Bronchial epithelial cell (primary cell): Measurements from ENCODE around the gene FAHD1. TPM values are rescaled to one million over a fixed set of nuclear protein-coding genes. Genes with fewer than 3 reads are reported as not detected.

Source experiments
- DNase-seq: peaks from one replicate; pipeline ENCODE4 v3.0.0-alpha.2; 2010; ENCODE audit warnings: low read depth
- FAIRE-seq: peaks from 2 replicates; lab custom pipeline; 2011; peaks lifted over from hg19 to GRCh38; lab: Jason Lieb, UNC
- H3K27me3 ChIP-seq: 2 replicates; pipeline ENCODE4 v1.5.1; 2011; ENCODE audit warnings: low read length; ENCODE audit not compliant: control insufficient read depth, insufficient read depth
- H3K36me3 ChIP-seq: 2 replicates; pipeline ENCODE4 v1.5.1; 2011; ENCODE audit warnings: low read length; ENCODE audit not compliant: control insufficient read depth, insufficient read depth
- H3K4me3 ChIP-seq: 2 replicates; pipeline ENCODE4 v1.5.1; 2011; ENCODE audit warnings: mild to moderate bottlenecking, low read depth, low read length, control low read depth
- total RNA-seq: library from RNA; depleted of rRNA; stranded (reverse); fragments of >200 nt; gene quantifications from 2 replicates; pipeline ENCODE4 v1.2.1, GENCODE V29; 2014
- TF ChIP-seq, protein P1 (sequence below): IDR thresholded peaks from 2 replicates; pipeline ENCODE4 v1.5.1; 2011; ENCODE audit warnings: mild to moderate bottlenecking, moderate library complexity, low read length, control low read depth, inconsistent platforms; ENCODE audit not compliant: insufficient read depth, severe bottlenecking

The FAHD1 gene
- total RNA-seq, 1 donor from 2014 or later = 61.9 TPM

DNA sequence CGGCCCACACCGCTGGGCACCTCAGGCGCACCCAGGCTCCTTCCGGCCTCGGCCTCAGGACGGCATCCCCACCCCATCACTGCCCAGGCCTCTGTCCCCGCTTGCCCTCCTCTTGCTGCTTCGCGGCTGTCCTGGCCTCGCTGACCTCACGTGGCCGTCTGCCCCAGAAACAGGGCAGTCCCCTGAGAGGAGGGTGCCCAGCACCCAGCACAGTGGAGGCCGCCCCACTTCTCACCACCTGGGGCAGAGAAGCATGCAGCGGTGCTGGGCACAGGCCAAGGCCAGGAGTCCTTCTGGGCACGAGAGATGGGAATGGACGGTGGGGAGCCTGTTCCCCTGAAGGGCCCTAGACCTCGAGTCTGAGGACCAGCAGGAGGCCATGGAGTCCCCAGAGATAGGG, 9.3 kb upstream of the FAHD1 start:
- DNase-seq (no peak), FAIRE-seq (no peak)
- Histone ChIP-seq H3K27me3 (no peaks in the 10 kb centered on the region), H3K36me3 (peaks cover 16% of the 10 kb centered on the region), H3K4me3 (no peak overlapping the region)
- TF ChIP-seq, protein P1, sequence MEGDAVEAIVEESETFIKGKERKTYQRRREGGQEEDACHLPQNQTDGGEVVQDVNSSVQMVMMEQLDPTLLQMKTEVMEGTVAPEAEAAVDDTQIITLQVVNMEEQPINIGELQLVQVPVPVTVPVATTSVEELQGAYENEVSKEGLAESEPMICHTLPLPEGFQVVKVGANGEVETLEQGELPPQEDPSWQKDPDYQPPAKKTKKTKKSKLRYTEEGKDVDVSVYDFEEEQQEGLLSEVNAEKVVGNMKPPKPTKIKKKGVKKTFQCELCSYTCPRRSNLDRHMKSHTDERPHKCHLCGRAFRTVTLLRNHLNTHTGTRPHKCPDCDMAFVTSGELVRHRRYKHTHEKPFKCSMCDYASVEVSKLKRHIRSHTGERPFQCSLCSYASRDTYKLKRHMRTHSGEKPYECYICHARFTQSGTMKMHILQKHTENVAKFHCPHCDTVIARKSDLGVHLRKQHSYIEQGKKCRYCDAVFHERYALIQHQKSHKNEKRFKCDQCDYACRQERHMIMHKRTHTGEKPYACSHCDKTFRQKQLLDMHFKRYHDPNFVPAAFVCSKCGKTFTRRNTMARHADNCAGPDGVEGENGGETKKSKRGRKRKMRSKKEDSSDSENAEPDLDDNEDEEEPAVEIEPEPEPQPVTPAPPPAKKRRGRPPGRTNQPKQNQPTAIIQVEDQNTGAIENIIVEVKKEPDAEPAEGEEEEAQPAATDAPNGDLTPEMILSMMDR = no peak

DNA sequence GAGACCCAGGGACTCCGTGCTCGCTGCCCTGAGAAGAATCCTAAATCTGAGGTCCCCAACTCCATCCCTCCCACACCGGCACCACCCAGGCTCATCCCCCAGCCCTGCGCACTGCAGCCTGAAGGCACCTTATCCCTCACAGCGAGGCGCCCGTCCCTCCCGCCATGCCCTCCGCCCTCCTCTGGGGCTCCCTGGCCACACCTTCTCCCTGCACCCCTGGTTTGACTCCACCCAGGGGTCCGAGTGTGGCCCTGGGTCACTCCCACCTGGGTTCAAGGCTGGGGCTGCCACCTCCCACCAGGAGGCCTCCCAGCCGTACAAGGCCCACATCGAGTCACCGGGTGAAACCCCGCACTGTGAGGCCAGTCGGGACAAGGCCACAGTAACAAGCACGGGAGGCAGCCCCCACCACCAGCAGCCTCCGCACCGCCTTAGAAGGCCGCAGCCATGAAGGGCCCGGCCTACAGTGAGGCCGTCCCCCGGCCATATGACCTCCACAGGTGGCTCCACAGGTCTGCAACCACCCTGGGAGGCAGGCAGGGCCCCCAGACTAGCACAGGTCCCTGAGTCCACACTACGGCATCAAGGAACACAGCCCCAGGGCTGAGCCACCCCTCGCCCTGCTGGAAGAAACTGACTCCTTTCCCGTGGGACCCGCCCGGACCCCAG, 8.7 kb upstream of the FAHD1 start:
- Histone ChIP-seq H3K27me3 (no peaks in the 10 kb centered on the region), H3K36me3 (peaks cover 16% of the 10 kb centered on the region), H3K4me3 (no peak overlapping the region)
- DNase-seq (no peak), FAIRE-seq (no peak)
- TF ChIP-seq, protein P1 = no peak

DNA sequence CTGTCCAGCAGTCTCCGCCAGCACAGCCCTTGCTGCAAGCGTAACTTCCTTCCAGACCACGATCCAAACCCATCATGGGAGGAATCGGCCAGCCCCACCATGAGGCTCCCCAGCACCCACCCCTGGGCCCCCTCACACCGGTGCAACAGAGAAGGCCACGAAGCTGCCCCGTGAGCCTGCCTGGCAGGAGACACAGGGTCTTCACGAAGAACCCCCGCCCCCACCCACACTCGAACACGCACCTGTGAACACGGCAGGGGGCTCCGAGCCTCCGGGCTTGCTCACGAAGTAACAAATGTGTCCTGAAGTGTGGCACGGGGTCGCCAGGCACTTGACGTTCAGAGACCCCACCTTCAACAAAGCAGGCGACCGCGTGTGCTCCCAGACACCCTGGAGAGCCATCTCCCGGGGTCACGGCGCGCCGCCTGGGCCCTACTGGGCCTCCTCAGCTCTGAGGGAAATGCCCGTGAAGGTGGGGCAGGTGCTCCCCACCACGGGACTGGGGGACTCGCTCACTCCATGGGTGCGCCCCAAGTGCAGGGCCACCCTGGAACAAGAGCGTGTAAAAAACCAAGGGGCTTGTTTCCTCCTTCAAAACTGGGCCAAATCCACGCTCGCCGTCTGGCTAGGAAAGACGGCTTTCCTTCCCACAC, 8.0 kb upstream of the FAHD1 start:
- H3K27me3 ChIP-seq = no peaks in the 10 kb centered on the region
- no peak for DNase-seq
- H3K4me3 ChIP-seq = no peak overlapping the region
- FAIRE-seq = no peak
- TF ChIP-seq, protein P1 = no peak
- H3K36me3 ChIP-seq = peaks cover 16% of the 10 kb centered on the region

DNA sequence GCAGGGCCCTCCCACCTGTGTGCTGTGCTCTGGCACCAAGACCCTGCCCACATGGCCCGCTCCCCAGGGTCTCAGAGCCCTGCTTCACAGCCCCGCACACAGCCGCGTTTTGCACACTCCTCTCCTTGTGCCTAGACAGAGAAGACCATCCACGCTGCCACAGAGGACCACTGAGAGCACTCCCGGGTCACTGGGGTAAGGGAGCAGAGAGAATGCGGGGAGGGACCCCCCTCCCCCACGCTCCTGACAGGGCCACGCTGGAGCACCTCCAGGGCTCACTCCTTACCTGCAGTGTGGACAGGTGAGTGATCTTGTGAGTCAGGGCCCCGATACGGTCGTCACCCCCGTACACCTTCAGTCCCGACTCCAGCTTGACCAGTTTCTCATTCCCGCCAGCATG, 7.4 kb upstream of the FAHD1 start:
- TF ChIP-seq, protein P1 = no peak
- no peak for DNase-seq
- H3K36me3 ChIP-seq = peaks cover 17% of the 10 kb centered on the region
- H3K4me3 ChIP-seq = no peak overlapping the region
- FAIRE-seq = no peak
- no peaks in the 10 kb centered on the region for H3K27me3 ChIP-seq

DNA sequence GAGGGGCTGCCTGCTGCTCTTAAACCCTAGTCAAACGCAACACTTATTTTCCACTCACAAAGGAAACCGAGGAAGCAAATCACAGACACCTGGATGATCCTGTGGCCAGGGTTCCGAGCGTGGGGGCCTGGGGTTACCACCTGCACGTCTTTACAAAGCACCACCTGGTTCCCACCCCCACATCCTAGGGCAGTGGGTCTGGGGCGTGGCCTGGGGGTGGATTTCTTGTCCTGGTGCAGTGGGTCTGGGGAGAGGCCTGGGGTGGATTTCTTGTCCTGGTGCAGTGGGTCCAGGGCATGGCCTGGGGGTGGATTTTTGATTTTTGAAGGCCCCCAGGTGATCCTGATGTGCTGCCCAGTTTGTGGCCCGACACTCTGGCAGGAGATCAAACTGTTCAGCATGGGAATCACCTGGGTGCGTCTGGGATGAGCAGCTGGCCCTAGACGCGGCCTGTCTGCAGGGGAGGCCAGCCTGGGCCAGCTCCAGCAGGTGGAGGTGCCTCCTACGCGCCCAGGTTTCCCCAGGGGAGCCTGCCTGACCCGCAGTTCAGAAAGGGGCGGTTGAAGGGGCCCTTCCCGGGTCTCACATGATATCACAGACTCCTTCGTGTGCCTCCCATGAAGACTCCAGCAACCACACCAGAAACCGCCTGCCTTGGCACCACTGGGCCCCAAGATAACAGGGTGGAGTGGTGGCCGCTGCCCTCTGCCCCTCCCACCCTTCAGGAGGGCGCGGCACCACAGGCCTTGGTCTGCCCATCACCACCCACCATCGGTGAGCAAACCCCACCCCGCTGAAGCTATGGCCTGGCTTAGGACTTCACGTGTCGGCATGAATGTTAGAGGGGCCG, 6.7 kb upstream of the FAHD1 start:
- DNase-seq = no peak
- H3K27me3 ChIP-seq = no peaks in the 10 kb centered on the region
- FAIRE-seq = no peak
- H3K36me3 ChIP-seq = peaks cover 17% of the 10 kb centered on the region
- H3K4me3 ChIP-seq = no peak overlapping the region
- TF ChIP-seq, protein P1 = no peak
